ENCODE results near the gene TWF2. TPM values are rescaled to one million over a fixed set of nuclear protein-coding genes. Genes with fewer than 3 reads are reported as not detected.

TWF2 gene
- total and polyA plus RNA-seq, 2 of the 4 experiments (the other 2 are of a cell fraction), result 111 to 145 TPM

GRCh38 chr3:52218026-52218425 lies 20.9 kb downstream of the TWF2 start:
- Histone ChIP-seq H3K18ac (ENCODE audit: low read depth, low read length) (no peak overlapping the region), H3K23ac (ENCODE audit: low read depth, low read length) (no peak overlapping the region), H3K36me3 (ENCODE audit: control insufficient read depth, insufficient read depth, low read length) (peaks cover 24% of the 10 kb centered on the region), H4K8ac (ENCODE audit: low read depth in 2 of 2, low read length in 2 of 2) (no peak overlapping the region), H2AK5ac (ENCODE audit: low read depth, low read length) (peak overlapping the region; percentile 82; the same call in 1 of the 2 replicates), H4K20me1 (ENCODE audit: insufficient read depth, low read length) (peaks cover 15% of the 10 kb centered on the region), H2BK5ac (ENCODE audit: low read depth, low read length, poor library complexity, severe bottlenecking) (no peak overlapping the region), H3K56ac (ENCODE audit: extremely low read depth, insufficient read depth, low read length) (no peak overlapping the region), H3K14ac (replicated peaks; ENCODE audit: low read depth, low read length) (no peak overlapping the region), H3K9me3 (ENCODE audit: control insufficient read depth, insufficient read depth, low read length) (no peaks in the 10 kb centered on the region), H3K4me3 (ENCODE audit: insufficient read depth, low read depth, low read length) (no peak overlapping the region), H3K4me2 (ENCODE audit: low read depth, low read length) (no peak overlapping the region), H3K27ac (ENCODE audit: insufficient read depth, low read length) (no peak overlapping the region), H3K79me1 (ENCODE audit: low read depth in 1 of 2, low read length in 2 of 2) (peaks cover 0 to 6% of the 10 kb centered on the region in 2 experiments; a peak in 1 of 4 replicates), H3K4me1 (ENCODE audit: control insufficient read depth, insufficient read depth, low read length) (peaks cover 8% of the 10 kb centered on the region), H4K91ac (ENCODE audit: insufficient read depth, low read depth, low read length) (no peak overlapping the region), H2AFZ (replicated peaks; ENCODE audit: low read length, poor library complexity) (no peak overlapping the region), H2BK120ac (ENCODE audit: low read depth, low read length) (no peak overlapping the region), H3K27me3 (ENCODE audit: control insufficient read depth, insufficient read depth, low read length) (no peaks in the 10 kb centered on the region), H4K5ac (ENCODE audit: low read depth, low read length) (no peak overlapping the region), H3K4ac (ENCODE audit: low read depth, low read length) (no peak overlapping the region; the same call in 1 of the 2 replicates), H3K9ac (ENCODE audit: low read depth, low read length) (no peak overlapping the region), H3K9me1 (ENCODE audit: insufficient read depth, low read length) (peaks cover 16% of the 10 kb centered on the region), H2BK15ac (ENCODE audit: low read depth, low read length) (no peak overlapping the region), H2BK20ac (ENCODE audit: low read depth, low read length) (no peak overlapping the region), H2AK9ac (replicated peaks; ENCODE audit: low read depth, low read length, poor library complexity) (peak overlapping the region; percentile 78)
- no CpG with 5 or more reads among the region's 3 CpGs for whole genome bisulfite sequencing, 2 experiments (ENCODE audit: extremely low coverage in 2 of 2, insufficient read length in 1 of 2)
- TF ChIP-seq MAZ (IDR thresholded peaks at IDR 0.05; ENCODE audit: borderline replicate concordance, low read depth, low read length) (no peak), FOS (IDR thresholded peaks at IDR 0.05; ENCODE audit: low read depth, low read length) (no peak), BHLHE40 (IDR thresholded peaks at IDR 0.05; ENCODE audit: low read depth, low read length) (no peak), NFE2L2 (IDR thresholded peaks at IDR 0.05; ENCODE audit: low read depth, low read length) (no peak), MXI1 (IDR thresholded peaks at IDR 0.05; ENCODE audit: borderline replicate concordance, low read depth, low read length) (no peak)
- intact Hi-C loops (cut with micrococcal nuclease), result no loop called here
- dilution Hi-C loops (cut with HindIII; ENCODE audit: low sequenced_read_pairs, unreplicated experiment), result no loop called here
- DNase-seq, result no peak
- ChIA-PET CTCF (no interaction called here), POLR2A (ENCODE audit: unreplicated experiment) (no interaction called here)
- in situ Hi-C loops (cut with MboI; ENCODE audit: low sequenced_read_pairs), result no loop called here
- BruUV-seq (replicated peaks), result no TSS peak
- ATAC-seq (ENCODE audit: low read depth), result no peak
